Keratinocyte (primary cell): ENCODE measurements around the gene NFATC4. TPM values are rescaled to one million over a fixed set of nuclear protein-coding genes. Genes with fewer than 3 reads are reported as not detected.

ENCODE experiments used
- DNase-seq: peaks from one replicate; pipeline ENCODE4 v3.0.0-alpha.2; 2011; ENCODE audit warnings: low read depth, missing footprints, low spot score
- FAIRE-seq: peaks from 2 replicates; lab custom pipeline; 2011; peaks lifted over from hg19 to GRCh38; lab: Jason Lieb, UNC
- H2AFZ ChIP-seq: 2 replicates; pipeline ENCODE4 v1.6.0; 2012; ENCODE audit warnings: low read length, control low read depth, inconsistent platforms; ENCODE audit not compliant: control insufficient read depth
- H3K27ac ChIP-seq: 2 replicates; pipeline ENCODE4 v1.5.1; 2011; ENCODE audit warnings: low read length; ENCODE audit not compliant: control insufficient read depth, insufficient read depth
- H3K27me3 ChIP-seq: 3 replicates; pipeline ENCODE4 v1.6.0; 2011; ENCODE audit warnings: low read length; ENCODE audit not compliant: control insufficient read depth, insufficient read depth; ENCODE audit errors: extremely low read depth
- H3K36me3 ChIP-seq, 2 experiments: 2 replicates in 1 of 2; 3 replicates in 1 of 2; pipeline ENCODE4 v1.5.1; 2011; ENCODE audit warnings: low read length in 2 of 2, mild to moderate bottlenecking in 1 of 2; ENCODE audit not compliant: control insufficient read depth in 2 of 2, insufficient read depth in 2 of 2; ENCODE audit errors: extremely low read depth in 1 of 2
- H3K4me1 ChIP-seq: 3 replicates; pipeline ENCODE4 v1.5.1; 2011; ENCODE audit warnings: low read length; ENCODE audit not compliant: control insufficient read depth, insufficient read depth; ENCODE audit errors: extremely low read depth
- H3K4me2 ChIP-seq: 3 replicates; pipeline ENCODE4 v1.6.0; 2011; ENCODE audit warnings: low read depth, low read length; ENCODE audit not compliant: control insufficient read depth, insufficient read depth; ENCODE audit errors: extremely low read depth
- H3K4me3 ChIP-seq, 3 experiments: fragments of 200-600 bp in 1 of 3; sonication (generic) in 1 of 3; 2 replicates in 2 of 3; 3 replicates in 1 of 3; pipeline ENCODE4 v1.5.1; 2011 to 2016; ENCODE audit warnings: low read length in 3 of 3, mild to moderate bottlenecking in 3 of 3, control low read depth in 2 of 3, inconsistent platforms in 1 of 3, low read depth in 1 of 3, mixed read lengths in 1 of 3, mixed run types in 1 of 3, moderate library complexity in 1 of 3; ENCODE audit not compliant: control insufficient read depth in 2 of 3, insufficient read depth in 2 of 3; ENCODE audit errors: extremely low read depth in 1 of 3
- H3K79me2 ChIP-seq: 2 replicates; pipeline ENCODE4 v1.6.0; 2012; ENCODE audit warnings: low read length; ENCODE audit not compliant: control insufficient read depth, insufficient read depth
- H3K9ac ChIP-seq: 3 replicates; pipeline ENCODE4 v1.6.0; 2011; ENCODE audit warnings: low read length; ENCODE audit not compliant: control insufficient read depth, insufficient read depth; ENCODE audit errors: extremely low read depth
- H3K9me1 ChIP-seq: 3 replicates; pipeline ENCODE4 v1.6.0; 2011; ENCODE audit warnings: low read length; ENCODE audit not compliant: control insufficient read depth, insufficient read depth; ENCODE audit errors: extremely low read depth
- H3K9me3 ChIP-seq: 2 replicates; pipeline ENCODE4 v1.5.1; 2012; ENCODE audit warnings: low read depth, low read length; ENCODE audit not compliant: control insufficient read depth
- H4K20me1 ChIP-seq: 3 replicates; pipeline ENCODE4 v1.6.0; 2011; ENCODE audit warnings: low read length; ENCODE audit not compliant: control insufficient read depth, insufficient read depth; ENCODE audit errors: extremely low read depth
- EZH2 ChIP-seq: IDR thresholded peaks from one replicate; pipeline ENCODE4 v1.6.1; 2012; ENCODE audit warnings: inconsistent platforms, mild to moderate bottlenecking, low read length, moderate library complexity
- dilution Hi-C: fragments of 300-500 bp; cut with MboI; formaldehyde crosslinking; loops from one replicate; pipeline ENCODE4 v1.7.0; 2020; ENCODE audit warnings: low sequenced_read_pairs; ENCODE audit not compliant: extremely low pct_ligation_motif_present
- polyA plus RNA-seq, 5 experiments: library from polyadenylated mRNA; depleted of rRNA in 3 of 5; stranded (reverse) in 3 of 5; stranded (forward) in 1 of 5; unstranded in 1 of 5; fragments of >200 nt; gene quantifications; 1 replicate in 1 of 5; 2 replicates in 3 of 5; 3 replicates in 1 of 5; pipeline versions ENCODE4 v1.2.1 to v1.2.3, GENCODE V29; 2011 to 2012; ENCODE audit warnings: missing spikeins in 2 of 5, low read depth in 1 of 5, low replicate concordance in 1 of 5
- TF ChIP-seq, protein P1 (sequence below), 3 experiments: IDR thresholded peaks in 1 of 3; conservative IDR thresholded peaks in 1 of 3; optimal IDR thresholded peaks in 1 of 3; 2 replicates in 2 of 3; 3 replicates in 1 of 3; pipeline versions ENCODE3 to v1.5.1; 2011; ENCODE audit warnings: low read length in 3 of 3, mild to moderate bottlenecking in 3 of 3, moderate library complexity in 2 of 3, control low read depth in 1 of 3, inconsistent platforms in 1 of 3; ENCODE audit not compliant: insufficient read depth in 2 of 3; ENCODE audit errors: extremely low read depth in 1 of 3

Gene NFATC4
- polyA plus RNA-seq, 1 donor (not counting 4 experiments of a cell fraction or from before 2014, with no cell fraction given), result 0.92 TPM

DNA sequence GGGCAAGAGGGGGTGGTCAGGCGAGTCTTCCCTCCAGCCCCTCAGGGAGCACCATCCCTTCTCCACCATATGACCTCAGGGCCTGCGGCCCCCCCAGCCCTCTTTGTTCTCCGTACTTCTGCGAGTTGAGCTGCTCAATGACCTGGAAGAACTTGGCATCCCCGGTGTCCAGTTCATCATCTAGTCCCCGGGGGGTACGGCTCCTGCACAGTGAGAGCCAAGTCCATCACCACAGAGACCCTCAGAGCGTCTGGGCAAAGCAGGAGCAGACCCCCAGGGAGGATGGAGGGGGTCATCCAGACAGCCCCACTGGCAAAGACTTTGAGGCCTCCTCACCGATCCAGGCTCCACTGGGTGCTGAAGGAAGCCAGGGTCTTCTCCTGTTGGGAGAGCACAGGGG, 42.0 kb upstream of the NFATC4 start:
- Histone ChIP-seq H3K27ac (no peak overlapping the region), H2AFZ (no peak overlapping the region), H3K9me1 (no peaks in the 10 kb centered on the region), H3K9ac (no peak overlapping the region), H3K27me3 (no peaks in the 10 kb centered on the region), H3K4me2 (no peak overlapping the region), H3K4me1 (no peaks in the 10 kb centered on the region), H3K36me3 (no peaks in the 10 kb centered on the region), H3K79me2 (no peaks in the 10 kb centered on the region), H3K4me3 (no peak overlapping the region), H3K9me3 (no peaks in the 10 kb centered on the region), H4K20me1 (no peaks in the 10 kb centered on the region)
- FAIRE-seq, result no peak
- dilution Hi-C loops, result no loop called here
- DNase-seq, result no peak
- TF ChIP-seq EZH2, result no peak
- TF ChIP-seq, protein P1, sequence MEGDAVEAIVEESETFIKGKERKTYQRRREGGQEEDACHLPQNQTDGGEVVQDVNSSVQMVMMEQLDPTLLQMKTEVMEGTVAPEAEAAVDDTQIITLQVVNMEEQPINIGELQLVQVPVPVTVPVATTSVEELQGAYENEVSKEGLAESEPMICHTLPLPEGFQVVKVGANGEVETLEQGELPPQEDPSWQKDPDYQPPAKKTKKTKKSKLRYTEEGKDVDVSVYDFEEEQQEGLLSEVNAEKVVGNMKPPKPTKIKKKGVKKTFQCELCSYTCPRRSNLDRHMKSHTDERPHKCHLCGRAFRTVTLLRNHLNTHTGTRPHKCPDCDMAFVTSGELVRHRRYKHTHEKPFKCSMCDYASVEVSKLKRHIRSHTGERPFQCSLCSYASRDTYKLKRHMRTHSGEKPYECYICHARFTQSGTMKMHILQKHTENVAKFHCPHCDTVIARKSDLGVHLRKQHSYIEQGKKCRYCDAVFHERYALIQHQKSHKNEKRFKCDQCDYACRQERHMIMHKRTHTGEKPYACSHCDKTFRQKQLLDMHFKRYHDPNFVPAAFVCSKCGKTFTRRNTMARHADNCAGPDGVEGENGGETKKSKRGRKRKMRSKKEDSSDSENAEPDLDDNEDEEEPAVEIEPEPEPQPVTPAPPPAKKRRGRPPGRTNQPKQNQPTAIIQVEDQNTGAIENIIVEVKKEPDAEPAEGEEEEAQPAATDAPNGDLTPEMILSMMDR (optimal IDR thresholded peaks at IDR 0.05 in 1 of 3, IDR thresholded peaks at IDR 0.05 in 1 of 3, conservative IDR thresholded peaks at IDR 0.05 in 1 of 3; ENCODE audit: extremely low read depth in 1 of 3, insufficient read depth in 2 of 3, low read length in 3 of 3), result no peak

DNA sequence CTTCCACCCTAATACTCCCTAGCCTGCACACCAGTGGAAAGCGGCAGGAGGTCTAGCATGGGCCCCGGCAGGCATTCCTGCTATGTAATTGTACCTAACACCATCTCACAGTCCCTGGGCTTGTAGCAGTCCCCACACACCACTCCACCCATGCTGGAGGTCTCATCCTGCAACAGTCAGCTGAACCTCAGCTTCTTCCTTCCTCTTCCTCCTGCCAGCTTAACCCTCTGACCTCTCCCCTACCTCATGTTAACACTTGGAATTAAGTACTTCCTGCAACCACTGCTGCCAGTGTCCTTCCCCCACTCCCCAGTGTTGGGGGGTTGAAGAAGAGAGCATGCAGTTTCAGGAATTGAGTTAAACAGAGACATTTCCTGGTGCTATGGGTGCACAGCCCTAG, 40.7 kb upstream of the NFATC4 start:
- peaks cover 5% of the 10 kb centered on the region for H3K4me1 ChIP-seq
- no peaks in the 10 kb centered on the region for H3K36me3 ChIP-seq
- H2AFZ ChIP-seq, result no peak overlapping the region
- no peak overlapping the region for H3K4me3 ChIP-seq
- no peaks in the 10 kb centered on the region for H3K9me3 ChIP-seq
- no peak for TF ChIP-seq EZH2
- TF ChIP-seq, protein P1 (optimal IDR thresholded peaks at IDR 0.05 in 1 of 3, IDR thresholded peaks at IDR 0.05 in 1 of 3, conservative IDR thresholded peaks at IDR 0.05 in 1 of 3; ENCODE audit: extremely low read depth in 1 of 3, insufficient read depth in 2 of 3, low read length in 3 of 3), result no peak
- no peaks in the 10 kb centered on the region for H3K9me1 ChIP-seq
- no peaks in the 10 kb centered on the region for H4K20me1 ChIP-seq
- H3K4me2 ChIP-seq, result no peak overlapping the region
- FAIRE-seq (no peak), DNase-seq (no peak)
- dilution Hi-C loops, result no loop called here
- no peak overlapping the region for H3K27ac ChIP-seq
- no peak overlapping the region for H3K9ac ChIP-seq
- H3K27me3 ChIP-seq, result no peaks in the 10 kb centered on the region
- H3K79me2 ChIP-seq, result no peaks in the 10 kb centered on the region
